Chondrocyte (in vitro differentiated cells): Measurements from ENCODE around the gene FGF7. TPM values are rescaled to one million over a fixed set of nuclear protein-coding genes. Genes with fewer than 3 reads are reported as not detected.

Source experiments
- DNase-seq: peaks from one replicate; pipeline ENCODE4 v3.0.0; 2021; ENCODE audit warnings: mixed read lengths, low spot score
- H3K27ac Mint-ChIP-seq: one replicate; pipeline ENCODE4 v1.8.0; 2021; ENCODE audit warnings: mild to moderate bottlenecking, moderate library complexity, mixed read lengths; ENCODE audit not compliant: unreplicated experiment
- H3K27me3 Mint-ChIP-seq: 2 replicates; pipeline ENCODE4 v1.8.0; 2021; ENCODE audit warnings: low read depth, mixed read lengths
- H3K36me3 Mint-ChIP-seq: 2 replicates; pipeline ENCODE4 v1.8.0; 2021; ENCODE audit warnings: low read depth, mixed read lengths
- H3K4me1 Mint-ChIP-seq: 2 replicates; pipeline ENCODE4 v1.8.0; 2021; ENCODE audit warnings: low read depth, mild to moderate bottlenecking, mixed read lengths
- H3K4me3 Mint-ChIP-seq: one replicate; pipeline ENCODE4 v1.8.0; 2021; ENCODE audit warnings: mild to moderate bottlenecking, moderate library complexity, mixed read lengths; ENCODE audit not compliant: unreplicated experiment
- H3K9me3 Mint-ChIP-seq: 2 replicates; pipeline ENCODE4 v1.8.0; 2021; ENCODE audit warnings: low read depth, mixed read lengths
- total RNA-seq: library from RNA; stranded (reverse); gene quantifications from 3 replicates; pipeline ENCODE4 v1.2.1, GENCODE V29; 2021
- TF ChIP-seq, protein P1 (sequence below): fragments of 200-600 bp; sonication (generic); IDR thresholded peaks from 2 replicates; pipeline ENCODE4 v1.5.0; 2021; ENCODE audit warnings: antibody characterized with exemption, mild to moderate bottlenecking, moderate library complexity

Gene FGF7
- total RNA-seq, 1 donor from 2014 or later = not detected

- TF ChIP-seq, protein P1, sequence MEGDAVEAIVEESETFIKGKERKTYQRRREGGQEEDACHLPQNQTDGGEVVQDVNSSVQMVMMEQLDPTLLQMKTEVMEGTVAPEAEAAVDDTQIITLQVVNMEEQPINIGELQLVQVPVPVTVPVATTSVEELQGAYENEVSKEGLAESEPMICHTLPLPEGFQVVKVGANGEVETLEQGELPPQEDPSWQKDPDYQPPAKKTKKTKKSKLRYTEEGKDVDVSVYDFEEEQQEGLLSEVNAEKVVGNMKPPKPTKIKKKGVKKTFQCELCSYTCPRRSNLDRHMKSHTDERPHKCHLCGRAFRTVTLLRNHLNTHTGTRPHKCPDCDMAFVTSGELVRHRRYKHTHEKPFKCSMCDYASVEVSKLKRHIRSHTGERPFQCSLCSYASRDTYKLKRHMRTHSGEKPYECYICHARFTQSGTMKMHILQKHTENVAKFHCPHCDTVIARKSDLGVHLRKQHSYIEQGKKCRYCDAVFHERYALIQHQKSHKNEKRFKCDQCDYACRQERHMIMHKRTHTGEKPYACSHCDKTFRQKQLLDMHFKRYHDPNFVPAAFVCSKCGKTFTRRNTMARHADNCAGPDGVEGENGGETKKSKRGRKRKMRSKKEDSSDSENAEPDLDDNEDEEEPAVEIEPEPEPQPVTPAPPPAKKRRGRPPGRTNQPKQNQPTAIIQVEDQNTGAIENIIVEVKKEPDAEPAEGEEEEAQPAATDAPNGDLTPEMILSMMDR = no peak
- Mint-ChIP-seq H3K27me3 (peaks cover 13% of the 10 kb centered on the region), H3K27ac (no peak overlapping the region), H3K36me3 (peaks cover 2% of the 10 kb centered on the region), H3K9me3 (no peaks in the 10 kb centered on the region), H3K4me3 (no peak overlapping the region), H3K4me1 (no peaks in the 10 kb centered on the region)
- no peak for DNase-seq
Observed at GRCh38 chr15:49452595-49452994, 29.6 kb downstream of the FGF7 start.

GRCh38 chr15:49456166-49456565 lies 33.1 kb downstream of the FGF7 start:
- Mint-ChIP-seq H3K4me3 (no peak overlapping the region), H3K9me3 (no peaks in the 10 kb centered on the region), H3K36me3 (peaks cover 2% of the 10 kb centered on the region), H3K27ac (no peak overlapping the region), H3K27me3 (peaks cover 10% of the 10 kb centered on the region), H3K4me1 (peaks cover 22% of the 10 kb centered on the region)
- DNase-seq = no peak
- TF ChIP-seq, protein P1 = no peak

DNA sequence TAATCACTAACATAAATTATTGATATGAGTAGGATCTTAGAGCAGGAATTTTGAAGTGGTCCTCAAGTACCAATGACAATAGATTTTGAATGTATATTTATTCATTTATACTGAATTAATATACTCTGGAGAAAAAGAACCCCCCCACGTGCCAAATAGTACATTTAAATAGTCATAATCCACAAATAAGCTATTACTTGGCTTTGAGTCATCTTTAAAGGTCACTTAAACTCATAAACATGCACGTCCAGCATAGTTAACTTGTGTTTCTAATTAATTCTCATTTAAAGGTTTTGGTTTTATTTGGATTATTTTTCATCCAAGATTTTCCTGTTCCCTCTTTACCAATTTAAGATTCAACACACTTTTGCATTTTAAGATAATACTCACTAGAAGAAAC lies 35.1 kb downstream of the FGF7 start:
- Mint-ChIP-seq H3K4me3 (no peak overlapping the region), H3K9me3 (no peaks in the 10 kb centered on the region), H3K27me3 (peaks cover 10% of the 10 kb centered on the region), H3K36me3 (peaks cover 2% of the 10 kb centered on the region), H3K27ac (no peak overlapping the region), H3K4me1 (peaks cover 28% of the 10 kb centered on the region)
- TF ChIP-seq, protein P1 = no peak
- no peak for DNase-seq

DNA sequence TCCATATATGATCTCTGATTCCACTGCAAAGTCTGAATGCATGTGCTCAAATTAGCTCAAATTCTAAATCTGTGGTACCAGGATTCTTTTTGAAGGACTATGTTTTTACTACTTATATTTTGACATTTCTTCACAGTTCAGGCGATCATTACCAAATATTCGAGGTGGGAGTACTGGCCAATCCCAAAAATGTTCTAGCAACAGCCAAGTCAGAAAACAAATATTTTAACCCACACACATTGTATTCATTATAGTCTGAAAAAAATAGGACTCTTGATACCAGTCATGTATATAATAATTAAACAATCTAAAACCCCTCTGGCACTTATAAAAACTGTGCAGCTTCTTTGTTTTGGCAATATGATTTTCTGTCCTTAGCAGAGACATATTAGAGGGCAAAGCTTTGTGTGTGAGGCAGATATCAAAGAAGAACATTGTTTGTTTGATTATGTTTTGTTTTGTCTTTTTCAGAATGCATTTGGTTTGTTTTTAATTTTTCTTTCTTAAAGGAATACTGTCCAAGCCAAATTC lies 37.4 kb downstream of the FGF7 start:
- Mint-ChIP-seq H3K27ac (no peak overlapping the region), H3K9me3 (no peaks in the 10 kb centered on the region), H3K4me3 (no peak overlapping the region), H3K36me3 (peaks cover 2% of the 10 kb centered on the region), H3K4me1 (peaks cover 28% of the 10 kb centered on the region), H3K27me3 (peaks cover 10% of the 10 kb centered on the region)
- TF ChIP-seq, protein P1 = no peak
- DNase-seq = no peak

DNA sequence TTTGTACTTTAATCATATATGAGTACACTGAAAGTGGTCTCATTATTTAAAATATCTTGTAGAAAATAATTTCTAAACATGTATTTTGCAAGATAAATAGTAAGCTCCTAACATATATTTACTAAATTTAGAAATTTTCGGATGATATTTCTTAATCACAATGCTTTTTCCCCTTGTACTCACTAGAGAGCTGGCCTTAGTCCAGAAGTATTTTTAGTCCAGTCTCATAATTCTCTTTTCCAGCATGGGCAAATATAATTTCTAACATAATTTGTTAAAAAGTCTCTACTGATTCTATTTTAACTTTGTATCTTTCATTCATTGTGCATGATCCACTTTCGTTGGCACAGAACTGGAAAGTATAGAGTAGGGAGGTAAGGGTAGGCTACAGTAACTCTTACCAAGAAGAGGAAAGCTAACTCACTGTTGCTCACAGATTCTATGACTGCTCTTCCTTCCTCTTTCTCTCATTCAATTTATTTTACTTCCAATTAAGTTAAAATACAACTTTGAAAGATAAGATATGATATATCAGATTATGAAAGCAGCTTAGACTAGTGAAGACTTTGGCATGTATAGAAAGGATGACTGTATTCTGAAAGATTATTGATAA lies 39.3 kb downstream of the FGF7 start:
- DNase-seq = no peak
- no peaks in the 10 kb centered on the region for H3K9me3 Mint-ChIP-seq
- peaks cover 31% of the 10 kb centered on the region for H3K4me1 Mint-ChIP-seq
- no peak overlapping the region for H3K27ac Mint-ChIP-seq
- no peak overlapping the region for H3K4me3 Mint-ChIP-seq
- H3K27me3 Mint-ChIP-seq = no peaks in the 10 kb centered on the region
- TF ChIP-seq, protein P1 = no peak
- H3K36me3 Mint-ChIP-seq = no peaks in the 10 kb centered on the region
